Measurements from ENCODE around the gene SENP1.

SENP1 gene

GRCh38 chr12:48063530-48063929 lies 42.3 kb downstream of the SENP1 start:
- DNase-seq: no peak

GRCh38 chr12:48061938-48062719 lies 43.8 kb downstream of the SENP1 start:
- DNase-seq: no peak

- no peak for DNase-seq
These were observed 45.4 kb downstream of the SENP1 start for GRCh38 chr12:48060474-48060873.

GRCh38 chr12:48058771-48059170 lies 47.1 kb downstream of the SENP1 start:
- DNase-seq: no peak

GRCh38 chr12:48054955-48055821 lies 50.7 kb downstream of the SENP1 start:
- DNase-seq: no peak

- no peak for DNase-seq
These were observed 52.0 kb downstream of the SENP1 start for GRCh38 chr12:48053883-48054282.

GRCh38 chr12:48053122-48053521 lies 52.8 kb downstream of the SENP1 start:
- DNase-seq: no peak

GRCh38 chr12:48051681-48052080 lies 54.2 kb downstream of the SENP1 start:
- no peak for DNase-seq

GRCh38 chr12:48050174-48050573 lies 55.7 kb downstream of the SENP1 start:
- DNase-seq: no peak

GRCh38 chr12:48045965-48046518 lies 59.8 kb downstream of the SENP1 start:
- DNase-seq: no peak

- DNase-seq: no peak
These were observed 60.6 kb downstream of the SENP1 start for GRCh38 chr12:48045061-48045846.

- no peak for DNase-seq
These were observed 61.5 kb downstream of the SENP1 start for GRCh38 chr12:48044396-48044795.

- no peak for DNase-seq
These were observed 62.1 kb downstream of the SENP1 start for GRCh38 chr12:48043771-48044170.

GRCh38 chr12:48041591-48042423 lies 64.1 kb downstream of the SENP1 start:
- no peak for DNase-seq

- no peak for DNase-seq
These were observed 65.5 kb downstream of the SENP1 start for GRCh38 chr12:48040354-48040753.

- no peak for DNase-seq
These were observed 66.7 kb downstream of the SENP1 start for GRCh38 chr12:48039151-48039550.

- no peak for DNase-seq
These were observed 67.8 kb downstream of the SENP1 start for GRCh38 chr12:48038085-48038484.

GRCh38 chr12:48037267-48037915 lies 68.5 kb downstream of the SENP1 start:
- no peak for DNase-seq

GRCh38 chr12:48036818-48037217 lies 69.1 kb downstream of the SENP1 start:
- no peak for DNase-seq

- DNase-seq: no peak
These were observed 70.8 kb downstream of the SENP1 start for GRCh38 chr12:48034835-48035805.
